H1 (cell line): Measurements from ENCODE around the gene NXT1. TPM values are rescaled to one million over a fixed set of nuclear protein-coding genes. Genes with fewer than 3 reads are reported as not detected.

ENCODE experiments used
- CTCF ChIA-PET: fragments of 300-600 bp; sonication (Branson Sonifier 250); formaldehyde crosslinking; loops from one replicate; lab custom pipeline; 2021; ENCODE audit not compliant: partially characterized antibody; lab: Charles Lee
- POLR2A ChIA-PET: fragments of 300-600 bp; sonication (Branson Sonifier 250); formaldehyde crosslinking; loops from one replicate; lab custom pipeline; 2021; ENCODE audit warnings: inconsistent platforms; ENCODE audit not compliant: partially characterized antibody; lab: Charles Lee
- DNase-seq, 2 experiments: peaks; one replicate each; pipeline versions ENCODE4 v3.0.0 to v3.0.0-alpha.2; 2010 to 2022; ENCODE audit warnings: low spot score in 2 of 2, low read depth in 1 of 2, mixed read lengths in 1 of 2
- FAIRE-seq: peaks from 2 replicates; lab custom pipeline; 2011; peaks lifted over from hg19 to GRCh38; lab: Jason Lieb, UNC
- H2AFZ ChIP-seq: 2 replicates; pipeline ENCODE4 v1.8.1; 2012; ENCODE audit warnings: low read length, inconsistent platforms
- H2AK5ac ChIP-seq: 2 replicates; pipeline ENCODE4 v1.6.1; 2013; ENCODE audit warnings: low read depth, low read length
- H2BK120ac ChIP-seq: replicated peaks from 2 replicates; pipeline ENCODE3; 2013; ENCODE audit warnings: low read depth, low read length, inconsistent platforms
- H2BK12ac ChIP-seq: 2 replicates; pipeline ENCODE4 v1.6.1; 2013; ENCODE audit warnings: low read depth, low read length
- H2BK15ac ChIP-seq: 2 replicates; pipeline ENCODE4 v1.6.1; 2013; ENCODE audit warnings: low read length
- H2BK20ac ChIP-seq: 2 replicates; pipeline ENCODE4 v1.6.1; 2013; ENCODE audit warnings: low read length
- H2BK5ac ChIP-seq: 2 replicates; pipeline ENCODE4 v1.6.1; 2013; ENCODE audit warnings: low read depth, low read length
- H3K14ac ChIP-seq: 2 replicates; pipeline ENCODE4 v1.6.1; 2013; ENCODE audit warnings: inconsistent platforms; ENCODE audit not compliant: insufficient read length
- H3K18ac ChIP-seq: 2 replicates; pipeline ENCODE4 v1.6.1; 2013; ENCODE audit warnings: low read length; ENCODE audit errors: extremely low read depth
- H3K23ac ChIP-seq: 2 replicates; pipeline ENCODE4 v1.6.1; 2013; ENCODE audit warnings: inconsistent platforms; ENCODE audit not compliant: insufficient read length
- H3K23me2 ChIP-seq: 2 replicates; pipeline ENCODE4 v1.6.1; 2013; ENCODE audit warnings: low read depth, low read length
- H3K27ac ChIP-seq: 2 replicates; pipeline ENCODE4 v1.6.1; 2011; ENCODE audit warnings: low read depth, low read length, inconsistent platforms
- H3K27me3 ChIP-seq, 4 experiments: replicated peaks in 1 of 4; 1 replicate in 1 of 4; 2 replicates in 3 of 4; pipeline versions ENCODE4 v1.6.1 to v1.8.1; 2011 to 2013; ENCODE audit warnings: low read length in 3 of 4, mild to moderate bottlenecking in 3 of 4, inconsistent platforms in 2 of 4, mixed read lengths in 2 of 4, moderate library complexity in 1 of 4; ENCODE audit not compliant: control insufficient read depth in 3 of 4, insufficient read depth in 3 of 4; ENCODE audit errors: extremely low read depth in 1 of 4
- H3K36me3 ChIP-seq, 4 experiments: 2 replicates each; pipeline versions ENCODE4 v1.6.1 to v1.8.1; 2011 to 2013; ENCODE audit warnings: mild to moderate bottlenecking in 4 of 4, low read length in 3 of 4, moderate library complexity in 2 of 4, control low read depth in 1 of 4, inconsistent platforms in 1 of 4; ENCODE audit not compliant: insufficient read depth in 4 of 4, control insufficient read depth in 2 of 4
- H3K4ac ChIP-seq: replicated peaks from 2 replicates; pipeline ENCODE3; 2013; ENCODE audit warnings: low read length, low read depth, mixed read lengths, inconsistent platforms; ENCODE audit not compliant: insufficient read length
- H3K4me1 ChIP-seq, 4 experiments: replicated peaks in 1 of 4; 1 replicate in 1 of 4; 2 replicates in 3 of 4; pipeline versions ENCODE4 v1.6.1 to v1.8.1; 2011 to 2013; ENCODE audit warnings: low read length in 3 of 4, inconsistent platforms in 2 of 4, mixed read lengths in 1 of 4; ENCODE audit not compliant: insufficient read depth in 4 of 4, control insufficient read depth in 3 of 4
- H3K4me2 ChIP-seq, 2 experiments: 2 replicates each; pipeline versions ENCODE4 v1.6.1 to v1.8.1; 2011 to 2013; ENCODE audit warnings: low read depth in 2 of 2, low read length in 2 of 2, control low read depth in 1 of 2, inconsistent platforms in 1 of 2, mild to moderate bottlenecking in 1 of 2; ENCODE audit not compliant: insufficient read depth in 1 of 2
- H3K4me3 ChIP-seq, 4 experiments: fragments of 200-600, 300-600 bp in 1 of 4; sonication (generic), shearing (Covaris generic), sonication (Bioruptor Twin) in 1 of 4; 2 replicates each; pipeline versions ENCODE4 v1.5.1 to v1.8.1; 2011 to 2016; ENCODE audit warnings: low read length in 4 of 4, low read depth in 3 of 4, control low read depth in 2 of 4, inconsistent platforms in 2 of 4, mild to moderate bottlenecking in 2 of 4, mixed read lengths in 1 of 4, moderate library complexity in 1 of 4; ENCODE audit not compliant: insufficient read depth in 2 of 4; ENCODE audit errors: extremely low read depth in 1 of 4
- H3K56ac ChIP-seq: replicated peaks from 2 replicates; pipeline ENCODE3; 2013; ENCODE audit warnings: low read depth, mild to moderate bottlenecking, mixed read lengths, low read length, inconsistent platforms; ENCODE audit not compliant: insufficient read length
- H3K79me1 ChIP-seq: 2 replicates; pipeline ENCODE4 v1.6.1; 2013; ENCODE audit warnings: low read depth, low read length, control low read depth
- H3K79me2 ChIP-seq, 2 experiments: 2 replicates each; pipeline versions ENCODE4 v1.6.1 to v1.8.1; 2012 to 2013; ENCODE audit warnings: low read length in 2 of 2, mild to moderate bottlenecking in 2 of 2, inconsistent platforms in 1 of 2; ENCODE audit not compliant: insufficient read depth in 2 of 2, control insufficient read depth in 1 of 2
- H3K9ac ChIP-seq, 4 experiments: replicated peaks in 1 of 4; 1 replicate in 1 of 4; 2 replicates in 3 of 4; pipeline versions ENCODE4 v1.6.1 to v1.8.1; 2011 to 2013; ENCODE audit warnings: low read depth in 3 of 4, low read length in 3 of 4, control low read depth in 2 of 4, mild to moderate bottlenecking in 2 of 4, moderate library complexity in 2 of 4, inconsistent platforms in 1 of 4; ENCODE audit errors: extremely low read depth in 1 of 4
- H3K9me3 ChIP-seq, 2 experiments: 2 replicates each; pipeline versions ENCODE4 v1.6.1 to v1.8.1; 2012 to 2013; ENCODE audit warnings: mild to moderate bottlenecking in 2 of 2, moderate library complexity in 2 of 2, control low read depth in 1 of 2, inconsistent platforms in 1 of 2, low read depth in 1 of 2, low read length in 1 of 2, mixed read lengths in 1 of 2; ENCODE audit not compliant: insufficient read depth in 2 of 2
- H4K20me1 ChIP-seq, 2 experiments: replicated peaks in 1 of 2; 2 replicates each; pipeline versions ENCODE3 to v1.8.1; 2011 to 2013; ENCODE audit warnings: inconsistent platforms in 2 of 2, low read length in 2 of 2, mild to moderate bottlenecking in 1 of 2; ENCODE audit not compliant: insufficient read depth in 2 of 2, control insufficient read depth in 1 of 2
- H4K5ac ChIP-seq: 2 replicates; pipeline ENCODE4 v1.6.1; 2013; ENCODE audit warnings: low read length, low read depth, mixed read lengths, inconsistent platforms; ENCODE audit not compliant: insufficient read length
- H4K8ac ChIP-seq: 2 replicates; pipeline ENCODE4 v1.8.0; 2013; ENCODE audit warnings: mild to moderate bottlenecking, moderate library complexity, low read length, inconsistent platforms; ENCODE audit not compliant: insufficient read depth; ENCODE audit errors: extremely low read depth
- H4K91ac ChIP-seq: replicated peaks from 2 replicates; pipeline ENCODE3; 2013; ENCODE audit warnings: low read length, mixed read lengths, inconsistent platforms; ENCODE audit not compliant: insufficient read length
- CEBPB ChIP-seq: IDR thresholded peaks from 2 replicates; pipeline ENCODE4 v1.6.1; 2012; ENCODE audit warnings: low read depth, low read length
- KDM4A ChIP-seq: IDR thresholded peaks from one replicate; pipeline ENCODE4 v1.7.1; 2012; ENCODE audit warnings: low read depth, mild to moderate bottlenecking, moderate library complexity, low read length, inconsistent platforms; ENCODE audit not compliant: severe bottlenecking
- PHF8 ChIP-seq: fragments of 200-600 bp; sonication (generic); conservative IDR thresholded peaks from 2 replicates; pipeline ENCODE4 v1.7.1; 2012; ENCODE audit warnings: low read depth, mild to moderate bottlenecking, inconsistent platforms, low read length, moderate library complexity
- WGBS, 2 experiments: shearing (Covaris generic) in 1 of 2; methylation state at CpG; one replicate each; pipeline versions ENCODE4 v1.1.6 to v1.1.7; 2013 to 2015; ENCODE audit warnings: low lambda C conversion rate in 2 of 2, mixed read lengths in 2 of 2, inconsistent platforms in 1 of 2, low coverage in 1 of 2, missing lambda C conversion rate in 1 of 2; ENCODE audit not compliant: insufficient replicate concordance in 2 of 2, insufficient coverage in 1 of 2, insufficient read length in 1 of 2; ENCODE audit errors: extremely low coverage in 1 of 2, missing lambda C conversion rate in 1 of 2; 5-methylcytosine and 5-hydroxymethylcytosine counted together
- polyA plus RNA-seq, 7 experiments: library from polyadenylated mRNA; depleted of rRNA in 3 of 7; stranded (reverse) in 5 of 7; unstranded in 2 of 7; fragments of >200 nt in 5 of 7; fragments of 200-250 nt in 2 of 7; gene quantifications; 1 replicate in 5 of 7; 2 replicates in 1 of 7; 4 replicates in 1 of 7; pipeline versions ENCODE4 v1.2.1 to v1.2.3, GENCODE V29; 2011 to 2013; ENCODE audit warnings: missing spikeins in 2 of 7, mixed read lengths in 2 of 7
- total RNA-seq: library from RNA; stranded (reverse); fragmentation: NEBNext Ultra II Directional; extraction: Animal tissue kit (Norgen Biotek cat#: 25700); gene quantifications from 2 replicates; pipeline ENCODE4 v1.2.1, GENCODE V29; 2021
- TF ChIP-seq, protein P1 (sequence below): IDR thresholded peaks from 2 replicates; pipeline ENCODE4 v1.6.1; 2011; ENCODE audit warnings: low read length, improper control_type of control experiment

The NXT1 gene
- total and polyA plus RNA-seq, 2 of the 8 experiments (the other 6 are each of a cell fraction or from before 2014, with no cell fraction given) = 23.1 to 26.5 TPM

DNA sequence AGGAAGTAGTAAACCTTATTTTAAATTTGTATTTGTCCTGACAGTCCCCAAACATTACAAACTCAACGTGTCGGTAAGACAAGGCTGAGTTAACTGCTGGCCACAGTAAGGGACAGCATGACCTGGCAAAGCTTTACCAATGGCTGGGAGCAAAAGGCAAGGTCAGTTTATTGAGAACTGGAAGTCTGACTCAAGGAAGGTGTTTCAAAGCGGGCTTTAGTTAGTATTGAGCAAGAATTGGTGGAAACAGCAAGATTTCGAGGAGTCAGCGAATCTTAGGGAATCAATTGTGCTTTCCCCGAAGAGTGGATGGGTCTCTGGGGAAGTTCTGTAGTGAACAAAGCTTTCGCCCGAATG lies 10.5 kb downstream of the NXT1 start:
- DNase-seq = no peak
- FAIRE-seq = no peak
- CTCF ChIA-PET = no interaction called here

More for the DNA sequence above, 10.5 kb downstream of the NXT1 start:
- Histone ChIP-seq H2BK5ac (peak overlapping the region; percentile 84; the same call in 1 of the 2 replicates), H2BK120ac (no peak overlapping the region), H3K23me2 (peaks cover 15% of the 10 kb centered on the region; the same call in 1 of the 2 replicates), H2AFZ (no peak overlapping the region), H3K79me1 (peaks cover 10% of the 10 kb centered on the region), H3K4me1 (peaks cover 2 to 12% (median 8%) of the 10 kb centered on the region in 4 experiments; a peak in 6 of 7 replicates), H2BK15ac (no peak overlapping the region), H4K20me1 (peaks cover 10 to 15% of the 10 kb centered on the region in 2 experiments), H2BK20ac (no peak overlapping the region), H3K9ac (peak overlapping the region; percentile 74 to 90 (median 84)), H3K23ac (no peak overlapping the region), H3K27me3 (no peaks in the 10 kb centered on the region), H2AK5ac (no peak overlapping the region), H3K27ac (peak overlapping the region; percentile 91), H3K14ac (no peak overlapping the region), H4K5ac (peak overlapping the region; percentile 45), H3K9me3 (no peaks in the 10 kb centered on the region), H3K4ac (peak overlapping the region; percentile 1), H3K79me2 (peaks cover 0 to 35% of the 10 kb centered on the region in 2 experiments; a peak in 3 of 4 replicates), H3K18ac (peak overlapping the region; percentile 19), H3K36me3 (peaks cover 4 to 11% (median 7%) of the 10 kb centered on the region in 4 experiments; a peak in 4 of 8 replicates)
- WGBS, 2 experiments = 16% methylated on average over 8 of the region's 8 CpGs; no CpG with 5 or more reads in 1 of the 2 experiments
- POLR2A ChIA-PET = interaction anchor here (0.8 to 1.6 kb wide), 4 partner anchors 8 to 16 kb away, joined by 3 read pairs; partner anchors contain the start of gene NXT1
- peak; percentile 49; the same call in 1 of the 2 replicates for TF ChIP-seq CEBPB
- TF ChIP-seq, protein P1, sequence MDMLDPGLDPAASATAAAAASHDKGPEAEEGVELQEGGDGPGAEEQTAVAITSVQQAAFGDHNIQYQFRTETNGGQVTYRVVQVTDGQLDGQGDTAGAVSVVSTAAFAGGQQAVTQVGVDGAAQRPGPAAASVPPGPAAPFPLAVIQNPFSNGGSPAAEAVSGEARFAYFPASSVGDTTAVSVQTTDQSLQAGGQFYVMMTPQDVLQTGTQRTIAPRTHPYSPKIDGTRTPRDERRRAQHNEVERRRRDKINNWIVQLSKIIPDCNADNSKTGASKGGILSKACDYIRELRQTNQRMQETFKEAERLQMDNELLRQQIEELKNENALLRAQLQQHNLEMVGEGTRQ = no peak
- no peak for TF ChIP-seq KDM4A
- TF ChIP-seq PHF8 = no peak
- TF ChIP-seq, all 59 proteins: peak for 1
- peak overlapping the region; percentile 62 to 91 (median 82) for H3K4me3 ChIP-seq
- no peak overlapping the region for H3K56ac ChIP-seq
- H3K4me2 ChIP-seq = peak overlapping the region; percentile 80 to 84
- H4K8ac ChIP-seq = 0 out of 2 replicates have a peak overlapping the region, but pooled peaks have one; percentile 95
- no peak overlapping the region for H4K91ac ChIP-seq
- no peak overlapping the region; the same call in 1 of the 2 replicates for H2BK12ac ChIP-seq
